Trophoblast cell (in vitro differentiated cells and primary cell): ENCODE data around the gene MYO5B.

Experiments used
- DNase-seq, 2 donors: peaks; one replicate each; pipeline ENCODE4 v3.0.0-alpha.2; 2016
- H2AFZ ChIP-seq: 2 replicates; pipeline ENCODE4 v1.6.1; 2013; ENCODE audit warnings: low read length, moderate library complexity, mild to moderate bottlenecking; ENCODE audit not compliant: insufficient read depth, poor library complexity
- H2AK5ac ChIP-seq: 2 replicates; pipeline ENCODE4 v1.6.1; 2013; ENCODE audit warnings: mild to moderate bottlenecking, low read length
- H2BK120ac ChIP-seq: 2 replicates; pipeline ENCODE4 v1.6.1; 2013; ENCODE audit warnings: low read length, mild to moderate bottlenecking, moderate library complexity; ENCODE audit not compliant: insufficient read depth, poor library complexity
- H2BK12ac ChIP-seq: 2 replicates; pipeline ENCODE4 v1.6.1; 2013; ENCODE audit warnings: mild to moderate bottlenecking, low read length, moderate library complexity
- H2BK5ac ChIP-seq: 2 replicates; pipeline ENCODE4 v1.6.1; 2013; ENCODE audit warnings: low read length, low read depth, moderate library complexity, mild to moderate bottlenecking; ENCODE audit not compliant: poor library complexity
- H3K14ac ChIP-seq: 2 replicates; pipeline ENCODE4 v1.6.1; 2013; ENCODE audit warnings: mild to moderate bottlenecking, low read length
- H3K18ac ChIP-seq: 2 replicates; pipeline ENCODE4 v1.6.1; 2013; ENCODE audit warnings: mild to moderate bottlenecking, low read length
- H3K23ac ChIP-seq: 2 replicates; pipeline ENCODE4 v1.6.1; 2013; ENCODE audit warnings: low read length
- H3K27ac ChIP-seq: 2 replicates; pipeline ENCODE4 v1.5.1; 2013; ENCODE audit warnings: low read depth, mild to moderate bottlenecking, inconsistent platforms, low read length, moderate library complexity
- H3K27me3 ChIP-seq: 2 replicates; pipeline ENCODE4 v1.6.1; 2013; ENCODE audit warnings: inconsistent platforms, mild to moderate bottlenecking, low read length, moderate library complexity; ENCODE audit not compliant: insufficient read depth
- H3K36me3 ChIP-seq, 2 experiments: 1 replicate in 1 of 2; 2 replicates in 1 of 2; pipeline ENCODE4 v1.6.1; 2013; ENCODE audit warnings: low read length in 2 of 2, mild to moderate bottlenecking in 2 of 2, moderate library complexity in 1 of 2; ENCODE audit not compliant: insufficient read depth in 2 of 2, control insufficient read depth in 1 of 2
- H3K4ac ChIP-seq: 2 replicates; pipeline ENCODE4 v1.6.1; 2013; ENCODE audit warnings: low read depth, mild to moderate bottlenecking, low read length, moderate library complexity
- H3K4me1 ChIP-seq, 2 experiments: 1 replicate in 1 of 2; 2 replicates in 1 of 2; pipeline ENCODE4 v1.6.1; 2013; ENCODE audit warnings: low read length in 2 of 2, mild to moderate bottlenecking in 2 of 2, moderate library complexity in 1 of 2; ENCODE audit not compliant: insufficient read depth in 2 of 2, control insufficient read depth in 1 of 2
- H3K4me2 ChIP-seq: 2 replicates; pipeline ENCODE4 v1.6.1; 2013; ENCODE audit warnings: inconsistent platforms, mild to moderate bottlenecking, low read length, moderate library complexity
- H3K4me3 ChIP-seq: 2 replicates; pipeline ENCODE4 v1.5.1; 2013; ENCODE audit warnings: mild to moderate bottlenecking, low read depth, low read length, inconsistent platforms
- H3K79me1 ChIP-seq: one replicate; pipeline ENCODE4 v1.6.1; 2013; ENCODE audit warnings: low read length
- H3K79me2 ChIP-seq: 2 replicates; pipeline ENCODE4 v1.6.1; 2013; ENCODE audit warnings: low read length, mild to moderate bottlenecking; ENCODE audit not compliant: control insufficient read depth, insufficient read depth, poor library complexity
- H3K9ac ChIP-seq: 2 replicates; pipeline ENCODE4 v1.6.1; 2013; ENCODE audit warnings: mild to moderate bottlenecking, low read length
- H3K9me3 ChIP-seq: 2 replicates; pipeline ENCODE4 v1.6.1; 2013; ENCODE audit warnings: low read depth, mild to moderate bottlenecking, control low read depth, inconsistent platforms, low read length; ENCODE audit not compliant: insufficient read depth
- H4K12ac ChIP-seq: 2 replicates; pipeline ENCODE4 v1.6.1; 2013; ENCODE audit warnings: low read depth, mild to moderate bottlenecking, low read length, moderate library complexity
- H4K8ac ChIP-seq: 2 replicates; pipeline ENCODE4 v1.6.1; 2013; ENCODE audit warnings: low read depth, mild to moderate bottlenecking, low read length, moderate library complexity
- H4K91ac ChIP-seq: one replicate; pipeline ENCODE4 v1.6.1; 2013; ENCODE audit warnings: low read depth, mild to moderate bottlenecking, low read length, moderate library complexity
- WGBS: extraction: QIAGEN DNeasy Blood & Tissue Kit; methylation state at CpG from one replicate; pipeline ENCODE4 v1.1.7; 2013; ENCODE audit warnings: missing lambda C conversion rate; ENCODE audit not compliant: insufficient read length, insufficient coverage; ENCODE audit errors: extremely low coverage; 5-methylcytosine and 5-hydroxymethylcytosine counted together

MYO5B gene

GRCh38 chr18:50199346-50199855 lies 4.5 kb upstream of the MYO5B start:
- Histone ChIP-seq H4K12ac (no peak overlapping the region), H3K4me3 (no peak overlapping the region), H2AFZ (no peak overlapping the region), H3K4me1 (no peaks in the 10 kb centered on the region), H2BK5ac (no peak overlapping the region), H3K18ac (no peak overlapping the region), H2AK5ac (no peak overlapping the region), H3K14ac (no peak overlapping the region), H4K91ac (no peak overlapping the region), H2BK120ac (no peak overlapping the region), H3K79me1 (peaks cover 5% of the 10 kb centered on the region), H2BK12ac (no peak overlapping the region), H3K27ac (no peak overlapping the region), H3K27me3 (no peaks in the 10 kb centered on the region), H3K4me2 (no peak overlapping the region), H3K9ac (no peak overlapping the region), H4K8ac (no peak overlapping the region), H3K23ac (no peak overlapping the region), H3K4ac (no peak overlapping the region), H3K36me3 (no peaks in the 10 kb centered on the region), H3K9me3 (no peaks in the 10 kb centered on the region), H3K79me2 (peaks cover 5% of the 10 kb centered on the region)
- WGBS = no CpG with 5 or more reads among the region's 5 CpGs
- no peak for DNase-seq

- Histone ChIP-seq H2AK5ac (no peak overlapping the region), H3K27me3 (peaks cover 12% of the 10 kb centered on the region)
These were observed 1.3 kb upstream of the MYO5B start for GRCh38 chr18:50196261-50196660.

GRCh38 chr18:50195689-50196088 lies 742 bp upstream of the MYO5B start:
- no peak overlapping the region for H3K4me3 ChIP-seq
- no peaks in the 10 kb centered on the region for H3K36me3 ChIP-seq
- H2AFZ ChIP-seq = no peak overlapping the region
- H3K4me2 ChIP-seq = no peak overlapping the region
- H3K27me3 ChIP-seq = peaks cover 12% of the 10 kb centered on the region
- H3K79me1 ChIP-seq = peaks cover 8% of the 10 kb centered on the region
- H2AK5ac ChIP-seq = no peak overlapping the region
- no peak overlapping the region for H3K4ac ChIP-seq
- H3K23ac ChIP-seq = no peak overlapping the region
- DNase-seq = no peak
- no peak overlapping the region for H3K14ac ChIP-seq
- no peak overlapping the region for H3K27ac ChIP-seq
- WGBS = no CpG with 5 or more reads among the region's 10 CpGs
- no peak overlapping the region for H4K91ac ChIP-seq
- H2BK12ac ChIP-seq = no peak overlapping the region
- no peak overlapping the region for H2BK120ac ChIP-seq
- no peak overlapping the region for H3K18ac ChIP-seq
- peaks cover 10% of the 10 kb centered on the region for H3K79me2 ChIP-seq
- H2BK5ac ChIP-seq = no peak overlapping the region
- peaks cover 12 to 14% of the 10 kb centered on the region in 2 experiments for H3K4me1 ChIP-seq
- no peak overlapping the region for H4K8ac ChIP-seq
- no peaks in the 10 kb centered on the region for H3K9me3 ChIP-seq
- H4K12ac ChIP-seq = no peak overlapping the region
- no peak overlapping the region for H3K9ac ChIP-seq

More at GRCh38 chr18:50196261-50196660, 1.3 kb upstream of the MYO5B start:
- no peak for DNase-seq
- Histone ChIP-seq H3K4me3 (no peak overlapping the region), H2BK120ac (no peak overlapping the region), H3K27ac (no peak overlapping the region), H3K79me1 (peaks cover 8% of the 10 kb centered on the region), H3K36me3 (no peaks in the 10 kb centered on the region), H2BK5ac (no peak overlapping the region), H4K91ac (no peak overlapping the region), H3K9me3 (no peaks in the 10 kb centered on the region), H3K18ac (no peak overlapping the region), H3K4me1 (peaks cover 12 to 14% of the 10 kb centered on the region in 2 experiments), H3K4ac (no peak overlapping the region), H4K8ac (no peak overlapping the region), H3K9ac (no peak overlapping the region), H3K4me2 (no peak overlapping the region), H2AFZ (no peak overlapping the region), H3K14ac (no peak overlapping the region), H4K12ac (no peak overlapping the region), H3K79me2 (peaks cover 10% of the 10 kb centered on the region), H3K23ac (no peak overlapping the region), H2BK12ac (no peak overlapping the region)
- WGBS = no CpG with 5 or more reads among the region's 3 CpGs

- Histone ChIP-seq H2AFZ (peak overlapping the region; percentile 94), H3K4me2 (peak overlapping the region; percentile 99), H3K9ac (peak overlapping the region; percentile 78), H3K4me1 (peaks cover 12 to 14% of the 10 kb centered on the region in 2 experiments), H3K18ac (peak overlapping the region; percentile 95), H3K9me3 (no peaks in the 10 kb centered on the region), H3K23ac (no peak overlapping the region), H3K79me2 (peaks cover 10% of the 10 kb centered on the region), H2BK5ac (no peak overlapping the region), H3K36me3 (no peaks in the 10 kb centered on the region), H4K8ac (peak overlapping the region; percentile 86), H3K79me1 (peaks cover 8% of the 10 kb centered on the region), H4K91ac (peak overlapping the region; percentile 85), H3K14ac (peak overlapping the region; percentile 93), H3K27me3 (peaks cover 12% of the 10 kb centered on the region), H3K4ac (peak overlapping the region; percentile 76), H2BK12ac (peak overlapping the region; percentile 74), H2BK120ac (peak overlapping the region; percentile 87), H2AK5ac (no peak overlapping the region), H3K4me3 (peak overlapping the region; percentile 89), H3K27ac (no peak overlapping the region), H4K12ac (peak overlapping the region; percentile 81)
- no CpG with 5 or more reads among the region's 68 CpGs for WGBS
- peak in 1 of 2 donors; percentile 30 for DNase-seq
These were observed 934 bp downstream of the MYO5B start for GRCh38 chr18:50193796-50194630.
